Esophagus squamous epithelium (tissue), 5 donors: ENCODE data around the gene HEXIM1. TPM values are rescaled to one million over a fixed set of nuclear protein-coding genes. Genes with fewer than 3 reads are reported as not detected.
A peak's percentile ranks its signal among the peaks of the same experiment; 100 is the strongest.

Source experiments
- DNase-seq: peaks from one replicate; lab custom pipeline; 2025; lab: John Stamatoyannopoulos, UW
- H3K27ac ChIP-seq, 4 donors: fragments of 200-600 bp; sonication (generic); one replicate each; pipeline ENCODE4 v1.5.1; 2016 to 2019; ENCODE audit warnings: mild to moderate bottlenecking in 1 of 4
- H3K27me3 ChIP-seq, 4 donors: fragments of 200-600 bp; sonication (generic); 1 replicate in 3 of 4; 2 replicates in 1 of 4; pipeline versions ENCODE4 v1.5.1 to v1.6.0; 2017 to 2021; ENCODE audit warnings: antibody characterized with exemption in 1 of 4
- H3K36me3 ChIP-seq, 3 donors: fragments of 200-600 bp; sonication (generic); one replicate each; pipeline ENCODE4 v1.5.1; 2016 to 2019
- H3K4me1 ChIP-seq, 3 donors: fragments of 200-600 bp; sonication (generic); one replicate each; pipeline ENCODE4 v1.5.1; 2017 to 2019
- H3K4me3 ChIP-seq, 4 donors: fragments of 200-600 bp; sonication (generic); 1 replicate in 3 of 4; 2 replicates in 1 of 4; pipeline ENCODE4 v1.5.1; 2016 to 2019; ENCODE audit warnings: mild to moderate bottlenecking in 2 of 4, moderate library complexity in 1 of 4
- H3K9me3 ChIP-seq, 3 donors: fragments of 200-600 bp; sonication (generic); one replicate each; pipeline ENCODE4 v1.5.1; 2016 to 2019
- POLR2A ChIP-seq, 4 donors: fragments of 450-650 bp; IDR thresholded peaks; one replicate each; pipeline ENCODE4 v1.6.1; 2017; ENCODE audit warnings: antibody characterized with exemption in 4 of 4, mild to moderate bottlenecking in 4 of 4, moderate library complexity in 3 of 4
- WGBS, 2 donors: methylation state at CpG; one replicate each; pipeline ENCODE4 v1.1.5; 2018; 5-methylcytosine and 5-hydroxymethylcytosine counted together
- intact Hi-C: fragments of 100-400 bp; cut with DNase I; formaldehyde crosslinking; loops from one replicate; pipeline ENCODE4 v1.15.0; 2022
- total RNA-seq, 4 donors: library from RNA; depleted of rRNA; stranded (reverse); fragments of >200 nt; gene quantifications; one replicate each; pipeline ENCODE4 v1.1.0, GENCODE V29; 2016
- TF ChIP-seq, protein P1 (sequence below), 6 experiments: fragments of 450-650 bp in 4 of 6; fragments of 200-600 bp in 2 of 6; sonication (generic) in 2 of 6; IDR thresholded peaks; one replicate each; pipeline ENCODE4 v1.5.1; 2016 to 2019; ENCODE audit warnings: antibody characterized with exemption in 6 of 6, mild to moderate bottlenecking in 4 of 6, moderate library complexity in 4 of 6
- donor health status: DM: yes; HTN: yes; CAD: no.

Gene HEXIM1
- total RNA-seq, 4 donors from 2014 or later = 19.8 to 28.4 (median 25.3) TPM

GRCh38 chr17:45172541-45173286, 24.4 kb downstream of the HEXIM1 start:
- 10 to 15% methylated on average over 4 to 9 of the region's 10 CpGs for WGBS, 2 donors
- Histone ChIP-seq H3K9me3 (no peaks in the 10 kb centered on the region), H3K4me1 (peaks cover 35 to 68% (median 49%) of the 10 kb centered on the region in 3 donors), H3K4me3 (peak overlapping the region; percentile 27 to 61 (median 44)), H3K27ac (peak overlapping the region; percentile 95 to 96 (median 96)), H3K36me3 (peaks cover 0 to 8% (median 0%) of the 10 kb centered on the region in 3 donors), H3K27me3 (no peaks in the 10 kb centered on the region)
- TF ChIP-seq, protein P1, sequence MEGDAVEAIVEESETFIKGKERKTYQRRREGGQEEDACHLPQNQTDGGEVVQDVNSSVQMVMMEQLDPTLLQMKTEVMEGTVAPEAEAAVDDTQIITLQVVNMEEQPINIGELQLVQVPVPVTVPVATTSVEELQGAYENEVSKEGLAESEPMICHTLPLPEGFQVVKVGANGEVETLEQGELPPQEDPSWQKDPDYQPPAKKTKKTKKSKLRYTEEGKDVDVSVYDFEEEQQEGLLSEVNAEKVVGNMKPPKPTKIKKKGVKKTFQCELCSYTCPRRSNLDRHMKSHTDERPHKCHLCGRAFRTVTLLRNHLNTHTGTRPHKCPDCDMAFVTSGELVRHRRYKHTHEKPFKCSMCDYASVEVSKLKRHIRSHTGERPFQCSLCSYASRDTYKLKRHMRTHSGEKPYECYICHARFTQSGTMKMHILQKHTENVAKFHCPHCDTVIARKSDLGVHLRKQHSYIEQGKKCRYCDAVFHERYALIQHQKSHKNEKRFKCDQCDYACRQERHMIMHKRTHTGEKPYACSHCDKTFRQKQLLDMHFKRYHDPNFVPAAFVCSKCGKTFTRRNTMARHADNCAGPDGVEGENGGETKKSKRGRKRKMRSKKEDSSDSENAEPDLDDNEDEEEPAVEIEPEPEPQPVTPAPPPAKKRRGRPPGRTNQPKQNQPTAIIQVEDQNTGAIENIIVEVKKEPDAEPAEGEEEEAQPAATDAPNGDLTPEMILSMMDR (IDR thresholded peaks at IDR 0.05) = peak in 1 of 6 experiments; percentile 9
- TF ChIP-seq POLR2A (IDR thresholded peaks at IDR 0.05) = no peak
- intact Hi-C loops = no loop called here
- DNase-seq = no peak

GRCh38 chr17:45175759-45176115, 27.5 kb downstream of the HEXIM1 start:
- DNase-seq = no peak
- 47 to 75% methylated on average over 2 to 3 of the region's 3 CpGs for WGBS, 2 donors
- Histone ChIP-seq H3K9me3 (no peaks in the 10 kb centered on the region), H3K4me3 (no peak overlapping the region), H3K4me1 (peaks cover 26 to 52% (median 40%) of the 10 kb centered on the region in 3 donors), H3K27ac (peak overlapping the region; percentile 64 to 75 (median 70)), H3K36me3 (no peaks in the 10 kb centered on the region), H3K27me3 (no peaks in the 10 kb centered on the region)
- intact Hi-C loops = no loop called here
- TF ChIP-seq, protein P1 (IDR thresholded peaks at IDR 0.05) = no peak
- no peak for TF ChIP-seq POLR2A (IDR thresholded peaks at IDR 0.05)

- H3K36me3 ChIP-seq = no peaks in the 10 kb centered on the region
- TF ChIP-seq, protein P1 (IDR thresholded peaks at IDR 0.05) = no peak
- TF ChIP-seq POLR2A (IDR thresholded peaks at IDR 0.05) = no peak
- H3K27ac ChIP-seq = no peak overlapping the region
- H3K4me1 ChIP-seq = peaks cover 7 to 34% (median 23%) of the 10 kb centered on the region in 3 donors
- no peaks in the 10 kb centered on the region for H3K9me3 ChIP-seq
- 80% methylated on average over 4 of the region's 7 CpGs; no CpG with 5 or more reads in 1 of the 2 donors for WGBS, 2 donors
- H3K4me3 ChIP-seq = no peak overlapping the region
- DNase-seq = no peak
- H3K27me3 ChIP-seq = no peaks in the 10 kb centered on the region
- intact Hi-C loops = no loop called here
Measured at GRCh38 chr17:45177563-45177962, 29.3 kb downstream of the HEXIM1 start.

- no peaks in the 10 kb centered on the region for H3K9me3 ChIP-seq
- TF ChIP-seq, protein P1 (IDR thresholded peaks at IDR 0.05) = no peak
- no peak for TF ChIP-seq POLR2A (IDR thresholded peaks at IDR 0.05)
- H3K27me3 ChIP-seq = no peaks in the 10 kb centered on the region
- H3K27ac ChIP-seq = no peak overlapping the region
- H3K4me3 ChIP-seq = no peak overlapping the region
- H3K36me3 ChIP-seq = no peaks in the 10 kb centered on the region
- intact Hi-C loops = no loop called here
- no peaks in the 10 kb centered on the region for H3K4me1 ChIP-seq
- no peak for DNase-seq
- 77 to 78% methylated on average over 5 of the region's 5 CpGs for WGBS, 2 donors
Measured at GRCh38 chr17:45184144-45184543, 35.9 kb downstream of the HEXIM1 start.

DNA sequence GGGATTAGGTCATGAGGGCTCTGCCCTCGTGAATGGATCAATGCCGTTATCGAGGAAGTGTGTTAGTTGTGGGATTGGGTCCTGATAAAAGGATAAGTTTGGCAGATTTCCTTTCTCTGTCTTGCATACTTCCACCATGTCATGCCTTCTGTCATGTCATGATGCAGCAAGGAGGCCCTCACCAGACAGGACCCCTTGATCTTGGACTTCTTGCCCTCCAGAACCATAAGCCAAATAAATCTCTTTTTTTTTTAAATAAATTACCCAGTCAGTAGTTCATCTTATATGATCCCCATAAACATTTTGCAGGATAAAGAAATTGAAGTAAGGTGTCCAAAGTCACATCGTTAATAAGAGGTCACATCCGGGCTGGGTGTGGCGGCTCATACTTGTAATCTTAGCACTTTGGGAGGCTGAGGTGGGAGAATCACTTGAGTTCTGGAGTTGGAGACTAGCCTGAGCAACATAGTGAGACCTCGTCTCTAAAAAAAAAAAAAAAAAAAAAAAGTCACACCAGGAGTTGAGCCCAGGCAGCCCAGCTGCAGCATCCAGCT, 38.6 kb downstream of the HEXIM1 start:
- no peak overlapping the region for H3K4me3 ChIP-seq
- H3K36me3 ChIP-seq = no peaks in the 10 kb centered on the region
- H3K9me3 ChIP-seq = no peaks in the 10 kb centered on the region
- 71 to 79% methylated on average over 7 of the region's 7 CpGs for WGBS, 2 donors
- no peaks in the 10 kb centered on the region for H3K4me1 ChIP-seq
- TF ChIP-seq, protein P1 (IDR thresholded peaks at IDR 0.05) = no peak
- no peak for TF ChIP-seq POLR2A (IDR thresholded peaks at IDR 0.05)
- H3K27me3 ChIP-seq = no peaks in the 10 kb centered on the region
- no peak overlapping the region for H3K27ac ChIP-seq
- intact Hi-C loops = no loop called here
- no peak for DNase-seq
